Upper lobe of right lung (tissue), 1 donor: ENCODE results near the gene METTL25B. TPM values are rescaled to one million over a fixed set of nuclear protein-coding genes. Genes with fewer than 3 reads are reported as not detected.
A peak's percentile ranks its signal among the peaks of the same experiment; 100 is the strongest.

Source experiments
- ATAC-seq: fragments of 200-7000 bp; cut with Tn5 transposase; one replicate; pipeline ENCODE4 v1.9.1; 2020; ENCODE audit warnings: mild to moderate bottlenecking, moderate library complexity
- DNase-seq: peaks from one replicate; pipeline ENCODE4 v3.0.0-alpha.2; 2020
- H3K27ac ChIP-seq: fragments of 200-600 bp; one replicate; pipeline ENCODE4 v1.8.0; 2022
- H3K27me3 ChIP-seq: fragments of 200-600 bp; one replicate; pipeline ENCODE4 v1.8.0; 2022; ENCODE audit warnings: mild to moderate bottlenecking
- H3K36me3 ChIP-seq: fragments of 200-600 bp; one replicate; pipeline ENCODE4 v1.8.0; 2022
- H3K4me1 ChIP-seq: fragments of 200-600 bp; one replicate; pipeline ENCODE4 v1.8.0; 2022
- H3K4me3 ChIP-seq: fragments of 200-600 bp; one replicate; pipeline ENCODE4 v1.8.0; 2022; ENCODE audit warnings: mild to moderate bottlenecking
- H3K9me3 ChIP-seq: fragments of 200-600 bp; one replicate; pipeline ENCODE4 v1.8.0; 2022
- intact Hi-C: fragments of 100-400 bp; cut with DNase I; formaldehyde crosslinking; loops from one replicate; pipeline ENCODE4 v1.11.0; 2022
- total RNA-seq: library from RNA; stranded (reverse); fragmentation: NEBNext Ultra II Directional; extraction: Animal tissue kit (Norgen Biotek cat#: 25700); gene quantifications from one replicate; pipeline ENCODE4 v1.2.1, GENCODE V29; 2021
- TF ChIP-seq, protein P1 (sequence below): fragments of 200-600 bp; IDR thresholded peaks from one replicate; pipeline ENCODE4 v1.8.0; 2022; ENCODE audit warnings: antibody characterized with exemption
- donor health status: DM: no; HTN: yes; CAD: no; lungs with severe emphysema.

Gene METTL25B
- total RNA-seq, 1 donor from 2014 or later, result 42.4 TPM

DNA sequence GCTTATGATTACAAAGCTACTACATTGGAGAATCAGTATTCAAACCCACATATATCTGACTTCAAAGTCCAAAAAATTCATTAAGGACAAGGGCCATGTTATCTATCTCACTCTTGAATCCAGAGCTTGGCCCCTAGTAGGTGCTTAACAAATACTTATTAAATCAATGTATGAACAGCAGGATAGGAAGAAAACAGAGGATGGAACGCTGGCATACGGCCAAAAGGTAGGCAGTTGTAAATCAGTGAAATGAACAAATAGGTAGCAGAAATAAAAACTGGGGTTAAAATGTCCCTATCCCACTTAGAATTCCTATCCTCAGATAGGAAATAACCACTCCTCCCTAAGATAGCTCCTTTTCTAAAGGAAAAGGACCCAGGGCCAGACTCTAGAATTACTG is 10.6 kb downstream of the METTL25B start:
- no peak overlapping the region for H3K4me3 ChIP-seq
- H3K4me1 ChIP-seq, result peaks cover 6% of the 10 kb centered on the region
- no peak overlapping the region for H3K27ac ChIP-seq
- ATAC-seq (no peak), DNase-seq (no peak)
- peaks cover 43% of the 10 kb centered on the region for H3K36me3 ChIP-seq
- no peaks in the 10 kb centered on the region for H3K27me3 ChIP-seq
- TF ChIP-seq, protein P1, sequence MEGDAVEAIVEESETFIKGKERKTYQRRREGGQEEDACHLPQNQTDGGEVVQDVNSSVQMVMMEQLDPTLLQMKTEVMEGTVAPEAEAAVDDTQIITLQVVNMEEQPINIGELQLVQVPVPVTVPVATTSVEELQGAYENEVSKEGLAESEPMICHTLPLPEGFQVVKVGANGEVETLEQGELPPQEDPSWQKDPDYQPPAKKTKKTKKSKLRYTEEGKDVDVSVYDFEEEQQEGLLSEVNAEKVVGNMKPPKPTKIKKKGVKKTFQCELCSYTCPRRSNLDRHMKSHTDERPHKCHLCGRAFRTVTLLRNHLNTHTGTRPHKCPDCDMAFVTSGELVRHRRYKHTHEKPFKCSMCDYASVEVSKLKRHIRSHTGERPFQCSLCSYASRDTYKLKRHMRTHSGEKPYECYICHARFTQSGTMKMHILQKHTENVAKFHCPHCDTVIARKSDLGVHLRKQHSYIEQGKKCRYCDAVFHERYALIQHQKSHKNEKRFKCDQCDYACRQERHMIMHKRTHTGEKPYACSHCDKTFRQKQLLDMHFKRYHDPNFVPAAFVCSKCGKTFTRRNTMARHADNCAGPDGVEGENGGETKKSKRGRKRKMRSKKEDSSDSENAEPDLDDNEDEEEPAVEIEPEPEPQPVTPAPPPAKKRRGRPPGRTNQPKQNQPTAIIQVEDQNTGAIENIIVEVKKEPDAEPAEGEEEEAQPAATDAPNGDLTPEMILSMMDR, result no peak
- H3K9me3 ChIP-seq, result no peaks in the 10 kb centered on the region
- intact Hi-C loops, result no loop called here

DNA sequence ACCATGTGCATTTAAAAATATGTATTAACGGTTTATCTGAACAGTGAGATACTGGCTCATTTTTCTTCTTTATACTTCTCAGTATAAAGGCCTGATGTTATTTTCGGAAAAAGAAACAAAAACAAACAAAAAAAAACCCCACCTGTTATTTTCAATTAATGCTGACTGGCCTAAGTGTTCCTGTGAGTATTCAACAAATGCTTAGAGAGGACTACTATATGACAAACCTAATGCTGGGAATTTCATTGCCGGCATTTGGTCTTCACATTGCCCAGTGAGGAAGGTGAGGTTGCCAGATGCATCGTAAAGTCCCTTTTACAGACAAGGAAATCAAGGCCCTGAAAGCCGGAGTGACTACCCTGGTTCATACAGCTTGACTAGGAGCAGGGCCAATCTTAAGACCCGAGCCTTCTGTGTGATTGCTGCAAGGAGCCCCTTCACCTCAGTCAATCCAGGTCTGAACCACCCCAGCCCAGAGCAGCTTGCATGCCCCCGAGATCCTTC is 12.0 kb downstream of the METTL25B start:
- DNase-seq, result no peak
- intact Hi-C loops, result no loop called here
- no peaks in the 10 kb centered on the region for H3K27me3 ChIP-seq
- TF ChIP-seq, protein P1, result no peak
- H3K4me1 ChIP-seq, result peaks cover 6% of the 10 kb centered on the region
- H3K36me3 ChIP-seq, result peaks cover 44% of the 10 kb centered on the region
- H3K4me3 ChIP-seq, result peak overlapping the region; percentile 88
- no peak for ATAC-seq
- H3K9me3 ChIP-seq, result no peaks in the 10 kb centered on the region
- peak overlapping the region; percentile 83 for H3K27ac ChIP-seq

DNA sequence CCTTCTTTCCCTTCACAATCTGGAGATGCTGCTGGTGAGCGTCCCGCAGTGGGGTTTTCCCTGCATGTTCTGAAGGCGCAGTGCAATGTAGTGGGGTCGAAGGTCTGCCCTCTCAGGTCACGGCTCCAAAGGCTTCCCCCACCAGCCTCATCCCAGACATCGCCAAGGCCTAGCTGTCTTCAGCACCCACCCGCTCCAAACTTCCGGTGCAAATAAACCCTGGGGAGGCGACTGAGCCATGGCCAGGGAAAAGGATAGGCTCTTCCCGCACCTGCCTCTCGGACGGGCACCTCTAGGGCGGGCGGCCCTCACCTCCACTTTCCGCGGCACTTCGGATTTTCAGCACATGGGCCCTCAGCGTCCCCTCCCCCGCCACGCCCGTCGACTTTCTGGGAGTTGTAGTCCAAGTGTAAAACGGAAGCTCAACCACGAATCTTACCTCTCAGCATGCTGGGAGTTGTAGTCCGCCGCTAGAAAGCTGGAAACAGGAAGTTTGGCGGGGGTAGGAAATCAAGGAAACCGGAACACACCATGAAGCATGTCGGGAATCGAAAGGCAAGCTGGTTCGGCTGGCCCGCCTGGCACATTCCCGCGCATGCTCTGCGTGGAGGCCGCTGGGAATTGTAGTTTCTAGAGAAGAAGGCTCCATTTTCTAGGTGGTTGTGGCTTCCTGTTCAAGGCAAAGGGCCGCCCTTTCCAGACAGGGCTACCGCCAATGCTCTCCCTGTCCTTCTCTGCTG is 12.6 kb downstream of the METTL25B start, which contains the start of gene MRPL24:
Gene MRPL24, minus strand, starts transcription at position 348 of the 740 bp plus-strand sequence. CDS start 2,384 bp downstream, outside the sequence.
- ATAC-seq (peak; percentile 96), DNase-seq (peak; percentile 97)
- Histone ChIP-seq H3K27me3 (no peaks in the 10 kb centered on the region), H3K4me3 (peak within 1 kb of the TSS; percentile 88), H3K4me1 (peaks cover 11% of the 10 kb centered on the region), H3K27ac (peak within 1 kb of the TSS; percentile 83), H3K36me3 (peaks cover 44% of the 10 kb centered on the region), H3K9me3 (no peaks in the 10 kb centered on the region)
- TF ChIP-seq, protein P1, result no peak
- intact Hi-C loops, result no loop called here

DNA sequence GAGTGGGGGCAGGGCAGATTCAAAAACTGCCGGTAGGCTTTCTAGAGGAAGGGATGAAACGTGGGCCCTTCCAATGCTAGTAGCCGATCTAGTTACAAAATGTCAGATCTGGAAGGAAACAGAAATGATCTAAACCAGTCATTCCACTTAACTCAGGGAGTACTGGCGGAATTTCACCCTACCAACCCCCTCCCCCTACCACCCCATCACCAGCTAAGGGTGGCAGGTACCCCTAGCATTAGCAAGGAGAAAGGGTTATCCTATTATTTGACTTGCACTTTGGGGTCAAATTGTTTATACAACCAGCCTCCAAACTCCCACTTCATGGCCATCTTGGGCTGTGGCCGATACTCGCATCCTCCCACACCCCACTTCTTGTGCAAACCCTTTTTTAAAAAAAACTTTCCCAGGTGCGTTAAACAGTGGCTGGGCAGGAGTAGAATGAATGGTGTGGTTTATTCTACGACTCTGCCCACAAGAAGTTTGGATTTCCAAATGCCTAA is 13.3 kb downstream of the METTL25B start:
- peak overlapping the region; percentile 40 for H3K4me3 ChIP-seq
- ATAC-seq, result no peak
- peaks cover 17% of the 10 kb centered on the region for H3K4me1 ChIP-seq
- intact Hi-C loops, result no loop called here
- H3K27ac ChIP-seq, result peak overlapping the region; percentile 83
- peaks cover 38% of the 10 kb centered on the region for H3K36me3 ChIP-seq
- H3K9me3 ChIP-seq, result no peaks in the 10 kb centered on the region
- TF ChIP-seq, protein P1, result no peak
- H3K27me3 ChIP-seq, result no peaks in the 10 kb centered on the region
- no peak for DNase-seq

DNA sequence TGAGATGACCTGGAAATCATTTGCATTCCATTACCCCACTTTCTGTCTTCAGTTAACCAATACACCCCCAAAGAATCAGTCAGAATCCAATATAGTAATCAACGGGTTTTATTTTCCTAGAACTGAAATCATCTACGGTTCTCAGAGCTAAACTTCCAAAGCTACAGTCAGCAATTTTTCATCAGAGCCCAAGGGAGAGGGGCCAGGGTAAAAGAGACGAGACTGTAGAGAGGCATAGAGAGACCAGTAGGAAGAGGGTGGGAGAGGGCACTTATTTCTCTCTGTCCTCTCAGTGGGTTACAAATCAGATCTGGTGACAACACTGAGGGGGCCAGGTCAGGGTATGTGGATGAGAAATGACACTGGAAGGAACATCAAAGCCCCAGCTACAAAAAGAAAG is 13.7 kb downstream of the METTL25B start:
- ATAC-seq, result no peak
- H3K36me3 ChIP-seq, result peaks cover 33% of the 10 kb centered on the region
- peaks cover 17% of the 10 kb centered on the region for H3K4me1 ChIP-seq
- no peak for DNase-seq
- H3K27me3 ChIP-seq, result no peaks in the 10 kb centered on the region
- intact Hi-C loops, result no loop called here
- H3K9me3 ChIP-seq, result no peaks in the 10 kb centered on the region
- peak overlapping the region; percentile 83 for H3K27ac ChIP-seq
- TF ChIP-seq, protein P1, result no peak
- H3K4me3 ChIP-seq, result peak overlapping the region; percentile 40
